GM19452 (cell line): ENCODE measurements around the gene STX19.
A peak's percentile ranks its signal among the peaks of the same experiment; 100 is the strongest.
"Not testable (repeated sequence)": the region's sequence is repeated elsewhere in the genome, so short reads cannot be mapped to it uniquely, and the experiment has no call there.

Source experiments
- ATAC-seq: cut with Tn5 transposase; IDR thresholded peaks from one replicate; pipeline ENCODE4 v1.9.1; 2021; ENCODE audit not compliant: unreplicated experiment

The STX19 gene

GRCh38 chr3:94028093-94028837 lies at the start of gene STX19:
Gene STX19, minus strand, starts transcription at chr3:94028597. Its CDS starts 13,328 bp downstream, at chr3:94015269.
- ATAC-seq, result no peak

- ATAC-seq, result no peak
Measured at GRCh38 chr3:94076055-94076454, 47.7 kb upstream of the STX19 start.

- ATAC-seq, result peak; percentile 73
Measured at GRCh38 chr3:94071713-94072284, 43.4 kb upstream of the STX19 start.

- ATAC-seq, result peak; percentile 69
Measured at GRCh38 chr3:94070341-94070911, 42.0 kb upstream of the STX19 start.

GRCh38 chr3:94069194-94069813 lies 40.9 kb upstream of the STX19 start:
- no peak for ATAC-seq

GRCh38 chr3:94066506-94067500 lies 38.4 kb upstream of the STX19 start:
- ATAC-seq, result no peak

GRCh38 chr3:94065819-94066480 lies 37.6 kb upstream of the STX19 start:
- ATAC-seq, result no peak

- no peak for ATAC-seq
Measured at GRCh38 chr3:94065122-94065521, 36.7 kb upstream of the STX19 start.

GRCh38 chr3:94064243-94064860 lies 36.0 kb upstream of the STX19 start:
- ATAC-seq, result no peak

- ATAC-seq, result no peak
Measured at GRCh38 chr3:94063496-94064119, 35.2 kb upstream of the STX19 start.

- peak; percentile 94 for ATAC-seq
Measured at GRCh38 chr3:94062513-94063404, 34.4 kb upstream of the STX19 start, which contains the start of the genes DHFR2 and NSUN3. Gene DHFR2, minus strand, starts transcription at chr3:94062916. Its CDS starts 1,405 bp downstream, at chr3:94061511. Gene NSUN3, plus strand, starts transcription at chr3:94063061. Its CDS starts 66 bp downstream, at chr3:94063127.

GRCh38 chr3:94061297-94061696 lies 32.9 kb upstream of the STX19 start:
- ATAC-seq, result no peak

GRCh38 chr3:94050546-94050945 lies 22.1 kb upstream of the STX19 start:
- no peak for ATAC-seq

GRCh38 chr3:94049267-94049666 lies 20.9 kb upstream of the STX19 start:
- no peak for ATAC-seq

- ATAC-seq, result no peak
Measured at GRCh38 chr3:94046533-94046932, 18.1 kb upstream of the STX19 start.

GRCh38 chr3:94044100-94044936 lies 15.9 kb upstream of the STX19 start:
- ATAC-seq, result not testable (repeated sequence)

- no peak for ATAC-seq
Measured at GRCh38 chr3:94043285-94043684, 14.9 kb upstream of the STX19 start.
